HEK293 (cell line): ENCODE data around the gene PDGFA.

Experiments used
- FEZF1 ChIP-seq: fragments of 450-650 bp; formaldehyde crosslinking; IDR thresholded peaks from 2 replicates; pipeline ENCODE4 v1.5.1; 2016; ENCODE audit warnings: missing biosample characterization, missing genetic modification characterization
- GFI1B ChIP-seq: fragments of 450-650 bp; formaldehyde crosslinking; IDR thresholded peaks from 2 replicates; pipeline ENCODE4 v1.5.1; 2016; ENCODE audit warnings: missing biosample characterization, missing genetic modification characterization
- GLIS1 ChIP-seq: fragments of 450-650 bp; formaldehyde crosslinking; IDR thresholded peaks from 2 replicates; pipeline ENCODE4 v1.5.1; 2016; ENCODE audit warnings: missing biosample characterization, missing genetic modification characterization
- GLIS2 ChIP-seq: fragments of 450-650 bp; formaldehyde crosslinking; IDR thresholded peaks from 2 replicates; pipeline ENCODE4 v1.5.1; 2016; ENCODE audit warnings: missing biosample characterization, missing genetic modification characterization
- HOXD13 ChIP-seq: sonication (generic); formaldehyde crosslinking; IDR thresholded peaks from 2 replicates; pipeline ENCODE4 v1.8.0; 2022; ENCODE audit warnings: missing genetic modification reagents, borderline replicate concordance
- KLF10 ChIP-seq: fragments of 450-650 bp; IDR thresholded peaks from 2 replicates; pipeline ENCODE4 v1.5.1; 2018; ENCODE audit warnings: missing biosample characterization, mild to moderate bottlenecking, missing genetic modification characterization
- KLF16 ChIP-seq: fragments of 450-650 bp; formaldehyde crosslinking; IDR thresholded peaks from 2 replicates; pipeline ENCODE4 v1.5.1; 2017; ENCODE audit warnings: missing biosample characterization, missing genetic modification characterization
- OSR2 ChIP-seq: fragments of 450-650 bp; formaldehyde crosslinking; IDR thresholded peaks from 2 replicates; pipeline ENCODE4 v1.5.1; 2016; ENCODE audit warnings: missing biosample characterization, missing genetic modification characterization
- ZBTB17 ChIP-seq: fragments of 450-650 bp; formaldehyde crosslinking; IDR thresholded peaks from 2 replicates; pipeline ENCODE4 v1.5.1; 2016; ENCODE audit warnings: missing biosample characterization, missing genetic modification characterization
- ZBTB21 ChIP-seq: fragments of 450-650 bp; formaldehyde crosslinking; IDR thresholded peaks from 2 replicates; pipeline ENCODE4 v1.5.1; 2017; ENCODE audit warnings: missing biosample characterization, missing genetic modification characterization
- ZBTB48 ChIP-seq: fragments of 450-650 bp; formaldehyde crosslinking; IDR thresholded peaks from 2 replicates; pipeline ENCODE4 v1.5.1; 2016; ENCODE audit warnings: missing biosample characterization, missing genetic modification characterization
- ZBTB7A ChIP-seq: fragments of 450-650 bp; formaldehyde crosslinking; IDR thresholded peaks from 2 replicates; pipeline ENCODE4 v1.5.1; 2016; ENCODE audit warnings: low read depth, missing biosample characterization, missing genetic modification characterization
- ZBTB8A ChIP-seq: fragments of 450-650 bp; formaldehyde crosslinking; IDR thresholded peaks from 2 replicates; pipeline ENCODE4 v1.5.1; 2016; ENCODE audit warnings: missing biosample characterization, missing genetic modification characterization
- ZFHX2 ChIP-seq: fragments of 450-650 bp; formaldehyde crosslinking; conservative IDR thresholded peaks from 2 replicates; pipeline ENCODE4 v1.5.1; 2016; ENCODE audit warnings: missing biosample characterization, missing genetic modification characterization
- ZFP69B ChIP-seq: fragments of 450-650 bp; formaldehyde crosslinking; IDR thresholded peaks from 2 replicates; pipeline ENCODE4 v1.5.1; 2016; ENCODE audit warnings: missing biosample characterization, missing genetic modification characterization
- ZIC2 ChIP-seq: fragments of 450-650 bp; formaldehyde crosslinking; IDR thresholded peaks from 2 replicates; pipeline ENCODE4 v1.5.1; 2016; ENCODE audit warnings: missing biosample characterization, missing genetic modification characterization
- ZNF155 ChIP-seq: fragments of 450-650 bp; formaldehyde crosslinking; IDR thresholded peaks from 2 replicates; pipeline ENCODE4 v1.5.1; 2016; ENCODE audit warnings: missing biosample characterization, missing genetic modification characterization
- ZNF184 ChIP-seq: fragments of 450-650 bp; IDR thresholded peaks from 2 replicates; pipeline ENCODE4 v1.5.1; 2018; ENCODE audit warnings: missing biosample characterization, mild to moderate bottlenecking, missing genetic modification characterization
- ZNF423 ChIP-seq: fragments of 450-650 bp; formaldehyde crosslinking; IDR thresholded peaks from 2 replicates; pipeline ENCODE4 v1.5.1; 2016; ENCODE audit warnings: missing biosample characterization, missing genetic modification characterization
- ZNF571 ChIP-seq: fragments of 450-650 bp; formaldehyde crosslinking; IDR thresholded peaks from 2 replicates; pipeline ENCODE4 v1.5.0; 2017; ENCODE audit warnings: missing biosample characterization, missing genetic modification characterization
- ZNF677 ChIP-seq: fragments of 450-650 bp; IDR thresholded peaks from 2 replicates; pipeline ENCODE4 v1.5.0; 2018; ENCODE audit warnings: missing biosample characterization, mild to moderate bottlenecking, missing genetic modification characterization, moderate library complexity
- ZNF692 ChIP-seq: fragments of 450-650 bp; formaldehyde crosslinking; IDR thresholded peaks from 2 replicates; pipeline ENCODE4 v1.5.1; 2016; ENCODE audit warnings: missing biosample characterization, missing genetic modification characterization
- ZSCAN23 ChIP-seq: fragments of 450-650 bp; formaldehyde crosslinking; IDR thresholded peaks from 2 replicates; pipeline ENCODE4 v1.5.1; 2016; ENCODE audit warnings: missing biosample characterization, missing genetic modification characterization
- ZXDB ChIP-seq: fragments of 450-650 bp; formaldehyde crosslinking; IDR thresholded peaks from 2 replicates; pipeline ENCODE4 v1.5.1; 2016; ENCODE audit warnings: missing biosample characterization, missing genetic modification characterization
- TF ChIP-seq, protein P1 (sequence below): fragments of 450-650 bp; formaldehyde crosslinking; IDR thresholded peaks from 2 replicates; pipeline ENCODE4 v1.5.1; 2016; ENCODE audit warnings: missing biosample characterization, missing genetic modification characterization
- TF ChIP-seq, protein P2 (sequence below): fragments of 450-650 bp; formaldehyde crosslinking; IDR thresholded peaks from 2 replicates; pipeline ENCODE4 v1.5.1; 2016; ENCODE audit warnings: missing biosample characterization, missing genetic modification characterization
- TF ChIP-seq, protein P3 (sequence below): fragments of 450-650 bp; formaldehyde crosslinking; IDR thresholded peaks from 2 replicates; pipeline ENCODE4 v1.5.1; 2016; ENCODE audit warnings: missing biosample characterization, missing genetic modification characterization
- TF ChIP-seq, protein P4 (sequence below): fragments of 450-650 bp; formaldehyde crosslinking; IDR thresholded peaks from 2 replicates; pipeline ENCODE4 v1.5.1; 2016; ENCODE audit warnings: missing biosample characterization, missing genetic modification characterization

Gene PDGFA

GRCh38 chr7:455110-455928 lies 64.3 kb downstream of the PDGFA start (continued):
- TF ChIP-seq, protein P1, sequence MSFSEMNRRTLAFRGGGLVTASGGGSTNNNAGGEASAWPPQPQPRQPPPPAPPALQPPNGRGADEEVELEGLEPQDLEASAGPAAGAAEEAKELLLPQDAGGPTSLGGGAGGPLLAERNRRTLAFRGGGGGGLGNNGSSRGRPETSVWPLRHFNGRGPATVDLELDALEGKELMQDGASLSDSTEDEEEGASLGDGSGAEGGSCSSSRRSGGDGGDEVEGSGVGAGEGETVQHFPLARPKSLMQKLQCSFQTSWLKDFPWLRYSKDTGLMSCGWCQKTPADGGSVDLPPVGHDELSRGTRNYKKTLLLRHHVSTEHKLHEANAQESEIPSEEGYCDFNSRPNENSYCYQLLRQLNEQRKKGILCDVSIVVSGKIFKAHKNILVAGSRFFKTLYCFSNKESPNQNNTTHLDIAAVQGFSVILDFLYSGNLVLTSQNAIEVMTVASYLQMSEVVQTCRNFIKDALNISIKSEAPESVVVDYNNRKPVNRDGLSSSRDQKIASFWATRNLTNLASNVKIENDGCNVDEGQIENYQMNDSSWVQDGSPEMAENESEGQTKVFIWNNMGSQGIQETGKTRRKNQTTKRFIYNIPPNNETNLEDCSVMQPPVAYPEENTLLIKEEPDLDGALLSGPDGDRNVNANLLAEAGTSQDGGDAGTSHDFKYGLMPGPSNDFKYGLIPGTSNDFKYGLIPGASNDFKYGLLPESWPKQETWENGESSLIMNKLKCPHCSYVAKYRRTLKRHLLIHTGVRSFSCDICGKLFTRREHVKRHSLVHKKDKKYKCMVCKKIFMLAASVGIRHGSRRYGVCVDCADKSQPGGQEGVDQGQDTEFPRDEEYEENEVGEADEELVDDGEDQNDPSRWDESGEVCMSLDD (tag by site-specific recombination): peak; percentile 82
- TF ChIP-seq FEZF1 (tag by site-specific recombination) (0 out of 2 replicates have a peak, but pooled peaks have one; percentile 14), ZXDB (tag by site-specific recombination) (peak; percentile 62), ZBTB21 (tag by site-specific recombination) (no peak), ZNF184 (peak; percentile 70; the same call in 1 of the 2 replicates), GFI1B (no peak), ZNF423 (tag by site-specific recombination) (peak; percentile 93), GLIS1 (peak; percentile 84), ZFP69B (tag by site-specific recombination) (peak; percentile 94), KLF10 (tag by site-specific recombination) (peak; percentile 53; the same call in 1 of the 2 replicates), ZSCAN23 (tag by site-specific recombination) (no peak), ZBTB8A (tag by site-specific recombination) (peak; percentile 99), ZNF155 (tag by site-specific recombination) (no peak), ZFHX2 (peak; percentile 95), KLF16 (tag by site-specific recombination) (0 out of 2 replicates have a peak, but pooled peaks have one; percentile 38), OSR2 (tag by site-specific recombination) (peak; percentile 26; the same call in 1 of the 2 replicates), ZNF571 (tag by site-specific recombination) (no peak), ZBTB17 (tag by site-specific recombination) (peak; percentile 60; the same call in 1 of the 2 replicates), ZNF677 (tag by site-specific recombination) (0 out of 2 replicates have a peak, but pooled peaks have one; percentile 17), ZBTB7A (tag by site-specific recombination) (0 out of 2 replicates have a peak, but pooled peaks have one; percentile 42), HOXD13 (CRISPR knock-in tag) (no peak), ZBTB48 (tag by site-specific recombination) (peak; percentile 75), ZIC2 (tag by site-specific recombination) (peak; percentile 98), ZNF692 (peak; percentile 97), GLIS2 (tag by site-specific recombination) (peak; percentile 86)
- TF ChIP-seq, protein P2, sequence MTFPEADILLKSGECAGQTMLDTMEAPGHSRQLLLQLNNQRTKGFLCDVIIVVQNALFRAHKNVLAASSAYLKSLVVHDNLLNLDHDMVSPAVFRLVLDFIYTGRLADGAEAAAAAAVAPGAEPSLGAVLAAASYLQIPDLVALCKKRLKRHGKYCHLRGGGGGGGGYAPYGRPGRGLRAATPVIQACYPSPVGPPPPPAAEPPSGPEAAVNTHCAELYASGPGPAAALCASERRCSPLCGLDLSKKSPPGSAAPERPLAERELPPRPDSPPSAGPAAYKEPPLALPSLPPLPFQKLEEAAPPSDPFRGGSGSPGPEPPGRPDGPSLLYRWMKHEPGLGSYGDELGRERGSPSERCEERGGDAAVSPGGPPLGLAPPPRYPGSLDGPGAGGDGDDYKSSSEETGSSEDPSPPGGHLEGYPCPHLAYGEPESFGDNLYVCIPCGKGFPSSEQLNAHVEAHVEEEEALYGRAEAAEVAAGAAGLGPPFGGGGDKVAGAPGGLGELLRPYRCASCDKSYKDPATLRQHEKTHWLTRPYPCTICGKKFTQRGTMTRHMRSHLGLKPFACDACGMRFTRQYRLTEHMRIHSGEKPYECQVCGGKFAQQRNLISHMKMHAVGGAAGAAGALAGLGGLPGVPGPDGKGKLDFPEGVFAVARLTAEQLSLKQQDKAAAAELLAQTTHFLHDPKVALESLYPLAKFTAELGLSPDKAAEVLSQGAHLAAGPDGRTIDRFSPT (tag by site-specific recombination): peak; percentile 84
- TF ChIP-seq, protein P3, sequence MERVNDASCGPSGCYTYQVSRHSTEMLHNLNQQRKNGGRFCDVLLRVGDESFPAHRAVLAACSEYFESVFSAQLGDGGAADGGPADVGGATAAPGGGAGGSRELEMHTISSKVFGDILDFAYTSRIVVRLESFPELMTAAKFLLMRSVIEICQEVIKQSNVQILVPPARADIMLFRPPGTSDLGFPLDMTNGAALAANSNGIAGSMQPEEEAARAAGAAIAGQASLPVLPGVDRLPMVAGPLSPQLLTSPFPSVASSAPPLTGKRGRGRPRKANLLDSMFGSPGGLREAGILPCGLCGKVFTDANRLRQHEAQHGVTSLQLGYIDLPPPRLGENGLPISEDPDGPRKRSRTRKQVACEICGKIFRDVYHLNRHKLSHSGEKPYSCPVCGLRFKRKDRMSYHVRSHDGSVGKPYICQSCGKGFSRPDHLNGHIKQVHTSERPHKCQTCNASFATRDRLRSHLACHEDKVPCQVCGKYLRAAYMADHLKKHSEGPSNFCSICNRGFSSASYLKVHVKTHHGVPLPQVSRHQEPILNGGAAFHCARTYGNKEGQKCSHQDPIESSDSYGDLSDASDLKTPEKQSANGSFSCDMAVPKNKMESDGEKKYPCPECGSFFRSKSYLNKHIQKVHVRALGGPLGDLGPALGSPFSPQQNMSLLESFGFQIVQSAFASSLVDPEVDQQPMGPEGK (tag by site-specific recombination): peak; percentile 95
- TF ChIP-seq, protein P4, sequence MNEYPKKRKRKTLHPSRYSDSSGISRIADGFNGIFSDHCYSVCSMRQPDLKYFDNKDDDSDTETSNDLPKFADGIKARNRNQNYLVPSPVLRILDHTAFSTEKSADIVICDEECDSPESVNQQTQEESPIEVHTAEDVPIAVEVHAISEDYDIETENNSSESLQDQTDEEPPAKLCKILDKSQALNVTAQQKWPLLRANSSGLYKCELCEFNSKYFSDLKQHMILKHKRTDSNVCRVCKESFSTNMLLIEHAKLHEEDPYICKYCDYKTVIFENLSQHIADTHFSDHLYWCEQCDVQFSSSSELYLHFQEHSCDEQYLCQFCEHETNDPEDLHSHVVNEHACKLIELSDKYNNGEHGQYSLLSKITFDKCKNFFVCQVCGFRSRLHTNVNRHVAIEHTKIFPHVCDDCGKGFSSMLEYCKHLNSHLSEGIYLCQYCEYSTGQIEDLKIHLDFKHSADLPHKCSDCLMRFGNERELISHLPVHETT (tag by site-specific recombination): no peak
